ENCODE measurements around the gene GAGE10. TPM values are rescaled to one million over a fixed set of nuclear protein-coding genes. Genes with fewer than 3 reads are reported as not detected.

GAGE10 gene
- total RNA-seq, 6 experiments from 2014 or later: not detected

DNA sequence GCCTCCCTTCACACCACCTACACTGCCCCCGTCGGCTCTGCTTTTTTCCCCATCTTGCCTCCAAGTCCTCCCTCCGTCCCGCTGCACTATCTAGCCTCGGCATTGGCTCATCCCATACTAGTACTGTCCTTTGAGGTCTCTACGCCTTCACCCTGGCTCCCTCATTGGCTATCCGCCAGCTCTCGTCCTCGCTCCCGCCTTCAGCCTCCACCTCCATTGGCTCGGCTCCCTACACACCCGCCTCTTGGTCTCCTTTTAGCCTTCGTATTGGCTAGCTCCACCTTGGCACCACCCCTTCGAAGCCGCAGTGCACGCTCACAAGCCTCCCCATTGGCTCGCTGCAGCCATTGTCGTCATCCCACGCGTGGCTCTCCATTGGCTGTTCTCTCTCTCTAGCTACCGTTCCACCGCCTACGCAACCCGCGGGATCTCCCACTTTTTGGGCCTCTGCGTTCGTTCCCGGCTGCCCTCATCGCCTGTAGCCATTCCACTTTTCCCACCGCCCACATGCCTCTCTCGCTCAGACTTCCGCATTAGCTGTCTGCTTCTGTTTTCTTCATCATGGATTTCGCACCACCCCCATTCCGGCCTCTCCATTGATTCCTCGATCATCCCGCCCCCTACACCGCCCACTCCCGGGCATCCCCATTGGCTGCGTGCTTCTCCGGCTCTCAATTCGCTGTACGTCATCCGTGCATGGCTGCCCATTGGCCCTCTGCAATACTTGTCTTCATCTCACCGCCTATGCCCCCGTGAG, 34.3 kb upstream of the GAGE10 start:
- peak overlapping the region; percentile 33 to 70 (median 66) for H3K4me3 ChIP-seq
- peak overlapping the region; percentile 65 to 91 (median 68) for H3K27ac ChIP-seq
- H3K27me3 ChIP-seq: no peaks in the 10 kb centered on the region
- ATAC-seq: peak; percentile 89 to 93 (median 92)
- peak; percentile 96 to 98 (median 98) for DNase-seq
- H3K36me3 ChIP-seq: no peaks in the 10 kb centered on the region
- TF ChIP-seq, protein P1, sequence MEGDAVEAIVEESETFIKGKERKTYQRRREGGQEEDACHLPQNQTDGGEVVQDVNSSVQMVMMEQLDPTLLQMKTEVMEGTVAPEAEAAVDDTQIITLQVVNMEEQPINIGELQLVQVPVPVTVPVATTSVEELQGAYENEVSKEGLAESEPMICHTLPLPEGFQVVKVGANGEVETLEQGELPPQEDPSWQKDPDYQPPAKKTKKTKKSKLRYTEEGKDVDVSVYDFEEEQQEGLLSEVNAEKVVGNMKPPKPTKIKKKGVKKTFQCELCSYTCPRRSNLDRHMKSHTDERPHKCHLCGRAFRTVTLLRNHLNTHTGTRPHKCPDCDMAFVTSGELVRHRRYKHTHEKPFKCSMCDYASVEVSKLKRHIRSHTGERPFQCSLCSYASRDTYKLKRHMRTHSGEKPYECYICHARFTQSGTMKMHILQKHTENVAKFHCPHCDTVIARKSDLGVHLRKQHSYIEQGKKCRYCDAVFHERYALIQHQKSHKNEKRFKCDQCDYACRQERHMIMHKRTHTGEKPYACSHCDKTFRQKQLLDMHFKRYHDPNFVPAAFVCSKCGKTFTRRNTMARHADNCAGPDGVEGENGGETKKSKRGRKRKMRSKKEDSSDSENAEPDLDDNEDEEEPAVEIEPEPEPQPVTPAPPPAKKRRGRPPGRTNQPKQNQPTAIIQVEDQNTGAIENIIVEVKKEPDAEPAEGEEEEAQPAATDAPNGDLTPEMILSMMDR (IDR thresholded peaks at IDR 0.05): no peak
- TF ChIP-seq POLR2A (IDR thresholded peaks at IDR 0.05): peak; percentile 81
- intact Hi-C loops (cut with DNase I): no loop called here
- no peaks in the 10 kb centered on the region for H3K9me3 ChIP-seq
- 29% methylated on average over 45 of the region's 45 CpGs for WGBS (ENCODE audit: insufficient coverage, low coverage, low lambda C conversion rate, missing lambda C conversion rate)
- H3K4me1 ChIP-seq: peaks cover 0 to 15% (median 0%) of the 10 kb centered on the region in 4 donors

DNA sequence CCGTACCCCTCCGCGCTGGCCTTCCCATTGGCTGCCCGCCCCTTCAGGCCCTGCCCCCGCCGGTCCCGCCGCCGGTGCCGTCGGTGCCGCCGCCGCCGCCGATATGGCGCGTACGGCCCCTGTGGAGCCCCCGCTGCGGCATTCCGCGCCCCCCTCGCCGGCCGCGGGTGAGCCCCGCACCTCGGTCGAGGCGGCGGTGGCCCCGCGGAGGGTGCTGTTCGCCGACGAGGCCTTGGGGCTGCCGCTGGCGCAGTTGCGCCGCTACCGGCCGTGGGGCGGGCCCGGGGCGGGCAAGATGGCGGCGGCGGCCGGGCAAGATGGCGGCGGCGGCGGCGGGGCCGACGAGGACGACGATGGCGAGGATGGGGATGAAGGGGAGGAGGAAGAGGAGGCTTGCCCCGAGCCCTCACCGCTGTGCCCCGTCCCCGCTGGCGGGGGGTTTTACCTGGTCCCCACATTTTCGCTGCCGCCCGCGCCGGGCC, 33.6 kb upstream of the GAGE10 start, which contains the start of gene PPP1R3F:
PPP1R3F (plus strand) TSS at position 27 of the 482 bp plus-strand sequence; CDS start at position 104, 77 bp downstream.
- TF ChIP-seq POLR2A (IDR thresholded peaks at IDR 0.05): peak; percentile 81
- TF ChIP-seq, protein P1 (IDR thresholded peaks at IDR 0.05): no peak
- peaks cover 0 to 15% (median 0%) of the 10 kb centered on the region in 4 donors for H3K4me1 ChIP-seq
- DNase-seq: peak in 1 of 3 donors; percentile 41
- intact Hi-C loops (cut with DNase I): no loop called here
- 46% methylated on average over 40 of the region's 70 CpGs for WGBS (ENCODE audit: insufficient coverage, low coverage, low lambda C conversion rate, missing lambda C conversion rate)
- no peaks in the 10 kb centered on the region for H3K9me3 ChIP-seq
- no peaks in the 10 kb centered on the region for H3K27me3 ChIP-seq
- ATAC-seq: peak in 2 of 4 donors; percentile 1 to 9
- H3K27ac ChIP-seq: peak within 1 kb of the TSS; percentile 65 to 91 (median 68)
- H3K4me3 ChIP-seq: peak within 1 kb of the TSS; percentile 55 to 70 (median 66)
- H3K36me3 ChIP-seq: no peaks in the 10 kb centered on the region

DNA sequence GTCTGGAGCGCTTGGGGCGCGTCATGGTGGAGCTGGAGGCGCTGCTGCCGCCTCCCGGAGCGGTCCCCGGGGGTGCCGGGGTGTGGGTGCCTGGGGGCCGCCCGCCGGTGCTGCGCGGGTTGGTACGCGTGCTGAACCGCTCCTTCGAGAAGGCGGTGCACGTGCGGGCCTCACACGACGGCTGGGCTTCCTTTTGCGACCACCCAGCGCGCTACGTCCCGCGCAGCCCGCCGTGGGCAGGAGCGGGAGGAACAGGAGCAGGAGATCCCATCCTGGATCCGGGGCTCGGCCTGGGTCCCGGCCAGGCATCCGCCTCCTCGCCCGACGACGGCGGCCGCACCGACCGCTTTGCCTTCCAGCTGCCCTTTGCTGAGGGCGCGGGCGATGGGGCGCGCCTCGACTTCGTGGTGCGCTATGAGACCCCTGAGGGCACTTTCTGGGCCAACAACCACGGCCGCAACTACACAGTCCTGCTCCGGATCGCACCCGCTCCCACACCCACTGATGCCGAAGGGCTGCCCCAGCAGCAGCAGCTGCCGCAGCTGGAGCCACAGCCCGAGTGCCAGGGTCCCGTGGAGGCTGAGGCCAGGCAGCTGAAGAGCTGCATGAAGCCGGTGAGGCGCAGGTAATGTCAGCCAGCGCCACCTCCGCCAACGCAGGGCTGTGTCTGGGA, 33.1 kb upstream of the GAGE10 start:
- Histone ChIP-seq H3K9me3 (no peaks in the 10 kb centered on the region), H3K4me3 (peak overlapping the region; percentile 55 to 70 (median 66)), H3K27ac (peak overlapping the region; percentile 65 to 91 (median 66)), H3K36me3 (no peaks in the 10 kb centered on the region), H3K4me1 (peaks cover 0 to 15% (median 0%) of the 10 kb centered on the region in 4 donors), H3K27me3 (no peaks in the 10 kb centered on the region)
- no CpG with 5 or more reads among the region's 66 CpGs for WGBS (ENCODE audit: insufficient coverage, low coverage, low lambda C conversion rate, missing lambda C conversion rate)
- intact Hi-C loops (cut with DNase I): no loop called here
- ATAC-seq: no peak
- no peak for TF ChIP-seq POLR2A (IDR thresholded peaks at IDR 0.05)
- TF ChIP-seq, protein P1 (IDR thresholded peaks at IDR 0.05): no peak
- peak in 2 of 3 donors; percentile 18 to 46 for DNase-seq

DNA sequence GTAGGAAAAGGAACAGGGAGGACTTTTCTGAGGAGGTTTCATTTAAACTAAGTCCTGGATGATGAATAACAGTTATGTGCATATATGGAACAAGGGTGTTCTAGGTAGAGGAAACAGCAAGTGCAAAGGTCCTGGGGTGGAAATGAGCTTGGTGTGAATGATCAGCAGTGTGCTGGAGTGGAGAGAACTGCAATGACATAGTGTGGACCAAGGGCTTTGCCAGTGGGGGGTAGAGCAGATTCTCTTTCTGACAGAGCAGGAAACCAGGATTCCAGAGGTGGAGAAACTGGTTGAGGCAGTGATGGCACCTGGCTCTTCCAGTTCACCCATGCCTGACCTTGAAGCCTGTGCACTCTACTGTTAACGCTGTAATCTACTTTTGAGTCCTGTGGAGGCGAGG, 32.1 kb upstream of the GAGE10 start:
- Histone ChIP-seq H3K9me3 (no peaks in the 10 kb centered on the region), H3K4me3 (no peak overlapping the region), H3K27ac (no peak overlapping the region), H3K4me1 (peaks cover 0 to 15% (median 0%) of the 10 kb centered on the region in 4 donors), H3K27me3 (no peaks in the 10 kb centered on the region), H3K36me3 (no peaks in the 10 kb centered on the region)
- ATAC-seq: no peak
- intact Hi-C loops (cut with DNase I): no loop called here
- no CpG with 5 or more reads among the region's 2 CpGs for WGBS (ENCODE audit: insufficient coverage, low coverage, low lambda C conversion rate, missing lambda C conversion rate)
- TF ChIP-seq, protein P1 (IDR thresholded peaks at IDR 0.05): no peak
- TF ChIP-seq POLR2A (IDR thresholded peaks at IDR 0.05): no peak
- DNase-seq: no peak

Measured in right lobe of liver (tissue), 6 donors.